Aorta (tissue), 5 donors: ENCODE data around the gene LGALS8. TPM values are rescaled to one million over a fixed set of nuclear protein-coding genes. Genes with fewer than 3 reads are reported as not detected.

ENCODE experiments used
- ATAC-seq: fragments of 200-7000 bp; cut with Tn5 transposase; one replicate; pipeline ENCODE4 v1.9.1; 2022; ENCODE audit warnings: moderate library complexity; ENCODE audit not compliant: low FRiP score
- DNase-seq, 2 donors: peaks; one replicate each; pipeline ENCODE4 v3.0.0-alpha.2; 2020
- H3K27ac ChIP-seq, 2 donors: one replicate each; pipeline ENCODE4 v1.5.1; 2013; ENCODE audit warnings: low read length in 2 of 2, mild to moderate bottlenecking in 2 of 2, moderate library complexity in 2 of 2, control low read depth in 1 of 2, inconsistent platforms in 1 of 2, low read depth in 1 of 2
- H3K27me3 ChIP-seq, 2 donors: one replicate each; pipeline ENCODE4 v1.6.1; 2013; ENCODE audit warnings: control low read depth in 1 of 2, low read length in 1 of 2, mild to moderate bottlenecking in 1 of 2, moderate library complexity in 1 of 2; ENCODE audit not compliant: insufficient read depth in 2 of 2, control insufficient read depth in 1 of 2
- H3K36me3 ChIP-seq, 2 donors: one replicate each; pipeline ENCODE4 v1.6.1; 2013; ENCODE audit warnings: control low read depth in 1 of 2, low read length in 1 of 2, mild to moderate bottlenecking in 1 of 2; ENCODE audit not compliant: insufficient read depth in 2 of 2, control insufficient read depth in 1 of 2
- H3K4me1 ChIP-seq, 2 donors: one replicate each; pipeline ENCODE4 v1.6.1; 2013; ENCODE audit warnings: low read length in 2 of 2, control low read depth in 1 of 2, mild to moderate bottlenecking in 1 of 2, moderate library complexity in 1 of 2; ENCODE audit not compliant: insufficient read depth in 2 of 2, control insufficient read depth in 1 of 2
- H3K4me3 ChIP-seq, 2 donors: one replicate each; pipeline ENCODE4 v1.5.1; 2013; ENCODE audit warnings: low read length in 2 of 2, control low read depth in 1 of 2, mild to moderate bottlenecking in 1 of 2
- H3K9me3 ChIP-seq: one replicate; pipeline ENCODE4 v1.6.1; 2013; ENCODE audit warnings: mild to moderate bottlenecking, low read length; ENCODE audit not compliant: control insufficient read depth
- WGBS, 2 donors: extraction: QIAGEN DNeasy Blood & Tissue Kit; methylation state at CpG; one replicate each; pipeline ENCODE4 v1.1.7; 2013; 5-methylcytosine and 5-hydroxymethylcytosine counted together
- intact Hi-C, 2 donors: fragments of 100-400 bp; cut with DNase I; formaldehyde crosslinking; loops; one replicate each; pipeline versions ENCODE4 v1.14.2 to v1.15.0; 2022
- polyA plus RNA-seq, 2 donors: library from polyadenylated mRNA; stranded (reverse); fragments of 200-250 nt; gene quantifications; one replicate each; pipeline ENCODE4 v1.2.3, GENCODE V29; 2013
- total RNA-seq, 2 donors: library from RNA; stranded (reverse); fragmentation: NEBNext Ultra II Directional; extraction: Animal tissue kit (Norgen Biotek cat#: 25700); gene quantifications; one replicate each; pipeline ENCODE4 v1.2.1, GENCODE V29; 2021
- donor health status: healthy with polysubstance abuse.
- donor health status: Bipolar disorder and iron deficiency.
- donor health status: DM: no; HTN: no; CAD: no.
- donor health status: DM: no; HTN: no; CAD: no.
- donor health status: DM: yes; HTN: yes; CAD: no.

The LGALS8 gene
- total and polyA plus RNA-seq, 4 donors: 13.6 to 75.5 (median 41.0) TPM

DNA sequence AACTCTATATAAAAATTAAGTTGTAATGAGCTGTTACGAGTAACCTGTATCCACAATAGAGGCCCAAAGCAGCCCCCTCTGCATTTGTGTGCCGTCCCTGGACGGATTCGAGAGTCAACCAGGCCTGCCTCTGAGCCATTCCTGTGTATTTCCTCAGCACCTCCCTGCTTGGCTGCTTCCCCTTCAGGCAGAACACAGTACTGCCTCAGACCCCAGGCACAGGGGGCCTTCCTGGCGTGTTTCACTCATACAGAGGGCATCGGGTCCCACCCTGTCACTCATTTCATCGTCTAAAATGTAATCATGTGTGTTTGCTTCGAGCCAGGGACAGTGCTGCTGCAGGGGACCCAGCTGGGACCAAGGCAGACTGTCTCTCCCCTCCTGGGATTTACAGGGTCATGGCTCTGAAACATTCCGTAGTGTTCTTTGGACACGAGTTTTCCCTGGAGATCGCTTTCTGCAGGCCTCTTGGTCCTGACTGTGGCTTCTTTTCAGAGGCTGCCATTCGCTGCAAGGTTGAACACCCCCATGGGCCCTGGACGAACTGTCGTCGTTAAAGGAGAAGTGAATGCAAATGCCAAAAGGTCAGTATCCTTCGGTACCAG lies 19.4 kb downstream of the LGALS8 start:
- Histone ChIP-seq H3K27me3 (no peaks in the 10 kb centered on the region), H3K4me1 (no peaks in the 10 kb centered on the region), H3K4me3 (no peak overlapping the region), H3K36me3 (peaks cover 5 to 14% of the 10 kb centered on the region in 2 donors), H3K9me3 (no peaks in the 10 kb centered on the region), H3K27ac (no peak overlapping the region)
- DNase-seq (no peak), ATAC-seq (no peak)
- intact Hi-C loops: no loop called here
- WGBS, 2 donors: 65 to 72% methylated on average over 16 of the region's 16 CpGs

DNA sequence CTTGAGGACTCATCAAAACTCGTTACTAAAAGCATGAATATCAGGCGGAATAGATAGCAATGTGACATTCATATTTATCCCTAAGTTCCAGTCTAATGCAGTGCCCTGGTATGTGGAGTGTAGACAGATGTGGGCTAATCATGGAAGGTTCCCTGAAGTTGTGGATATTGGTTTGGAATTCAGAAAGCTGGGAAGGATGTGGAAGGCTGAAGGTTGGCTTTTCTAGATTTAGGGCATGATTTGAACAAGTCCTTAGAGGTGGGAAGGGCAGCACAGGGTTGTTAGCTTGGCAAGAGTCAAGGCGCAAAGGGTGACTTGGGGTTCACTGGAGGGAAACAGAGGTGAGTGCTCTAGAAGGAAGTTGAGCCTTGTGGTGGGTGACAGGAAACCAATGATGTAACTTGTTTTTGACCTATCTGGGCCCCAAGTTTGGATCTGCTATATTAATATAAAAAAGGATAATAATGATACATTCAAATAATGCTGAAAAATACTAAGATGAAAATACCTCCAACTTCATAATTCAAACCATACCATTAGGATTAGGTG lies 21.9 kb downstream of the LGALS8 start:
- no peak for ATAC-seq
- DNase-seq: no peak
- Histone ChIP-seq H3K9me3 (no peaks in the 10 kb centered on the region), H3K27ac (no peak overlapping the region), H3K36me3 (peaks cover 5 to 10% of the 10 kb centered on the region in 2 donors), H3K27me3 (no peaks in the 10 kb centered on the region), H3K4me1 (no peaks in the 10 kb centered on the region), H3K4me3 (no peak overlapping the region)
- intact Hi-C loops: no loop called here
- WGBS, 2 donors: 69 to 76% methylated on average over 3 of the region's 3 CpGs

DNA sequence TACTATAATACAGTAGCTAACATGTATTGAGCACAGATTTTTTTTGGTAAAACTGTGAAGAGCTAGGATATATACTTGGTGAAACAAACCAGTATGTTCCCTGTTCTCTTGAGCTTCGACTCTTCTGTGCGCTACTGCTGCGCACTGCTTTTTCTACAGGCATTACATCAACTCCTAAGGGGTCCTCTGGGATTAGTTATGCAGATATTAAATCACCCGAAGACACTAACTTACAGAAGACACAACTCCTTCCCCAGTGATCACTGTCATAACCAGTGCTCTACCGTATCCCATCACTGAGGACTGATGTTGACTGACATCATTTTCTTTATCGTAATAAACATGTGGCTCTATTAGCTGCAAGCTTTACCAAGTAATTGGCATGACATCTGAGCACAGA lies 24.7 kb downstream of the LGALS8 start:
- DNase-seq (no peak), ATAC-seq (no peak)
- intact Hi-C loops: no loop called here
- no peak overlapping the region for H3K4me3 ChIP-seq
- H3K4me1 ChIP-seq: no peaks in the 10 kb centered on the region
- H3K27ac ChIP-seq: no peak overlapping the region
- 74 to 75% methylated on average over 6 of the region's 6 CpGs for WGBS, 2 donors
- no peaks in the 10 kb centered on the region for H3K27me3 ChIP-seq
- peaks cover 0 to 13% of the 10 kb centered on the region in 2 donors for H3K36me3 ChIP-seq
- H3K9me3 ChIP-seq: no peaks in the 10 kb centered on the region

DNA sequence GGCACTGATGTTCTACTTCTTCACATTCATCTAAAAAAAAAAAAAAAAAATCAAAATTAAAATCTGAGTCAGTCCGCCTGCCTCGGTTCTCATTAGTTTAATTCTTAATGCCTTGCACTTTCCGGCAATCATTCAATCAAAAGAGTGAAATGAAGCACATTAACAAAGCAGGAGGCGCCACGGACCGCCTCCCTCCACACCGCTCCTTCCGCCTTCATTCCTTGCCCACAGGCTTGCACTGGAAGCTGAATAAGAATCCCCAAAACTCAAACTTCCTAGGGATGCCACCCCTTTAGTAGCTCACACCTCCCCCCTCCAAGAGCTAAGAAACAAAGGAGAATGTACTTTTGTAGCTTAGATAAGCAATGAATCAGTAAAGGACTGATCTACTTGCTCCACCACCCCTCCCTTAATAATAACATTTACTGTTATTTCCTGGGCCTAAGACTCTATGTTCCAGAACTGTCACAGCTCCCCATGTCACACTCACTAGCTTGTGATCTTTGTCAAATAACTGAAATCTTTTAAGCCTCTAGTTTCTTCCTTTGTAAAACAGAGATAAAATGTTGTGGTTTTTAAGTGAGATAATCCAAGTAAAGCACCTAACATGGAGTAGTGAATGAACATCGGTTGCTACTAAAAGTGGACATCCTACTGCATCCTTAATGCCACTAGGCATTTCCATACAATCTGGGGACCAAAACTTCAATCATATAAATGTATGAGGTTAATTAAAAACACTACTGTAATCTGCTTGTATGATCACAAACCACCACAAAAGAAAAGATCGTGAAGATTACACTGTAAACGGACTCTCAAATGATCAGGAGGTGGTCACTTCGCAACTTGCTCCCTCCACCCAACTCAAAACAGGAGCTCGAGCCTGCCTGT lies 27.4 kb downstream of the LGALS8 start:
- DNase-seq (no peak), ATAC-seq (no peak)
- no peaks in the 10 kb centered on the region for H3K4me1 ChIP-seq
- no peak overlapping the region for H3K27ac ChIP-seq
- H3K27me3 ChIP-seq: no peaks in the 10 kb centered on the region
- 82 to 84% methylated on average over 13 of the region's 13 CpGs for WGBS, 2 donors
- intact Hi-C loops: no loop called here
- no peak overlapping the region for H3K4me3 ChIP-seq
- peaks cover 7 to 17% of the 10 kb centered on the region in 2 donors for H3K36me3 ChIP-seq
- no peaks in the 10 kb centered on the region for H3K9me3 ChIP-seq

- Histone ChIP-seq H3K4me3 (no peak overlapping the region), H3K4me1 (no peaks in the 10 kb centered on the region), H3K27me3 (no peaks in the 10 kb centered on the region), H3K27ac (no peak overlapping the region), H3K36me3 (peaks cover 11 to 15% of the 10 kb centered on the region in 2 donors), H3K9me3 (no peaks in the 10 kb centered on the region)
- DNase-seq (no peak), ATAC-seq (no peak)
- 81 to 83% methylated on average over 6 of the region's 6 CpGs for WGBS, 2 donors
- intact Hi-C loops: no loop called here
Observed at GRCh38 chr1:236552096-236552495, 28.3 kb downstream of the LGALS8 start.

- Histone ChIP-seq H3K9me3 (no peaks in the 10 kb centered on the region), H3K27ac (no peak overlapping the region), H3K4me3 (no peak overlapping the region), H3K36me3 (peaks cover 14 to 15% of the 10 kb centered on the region in 2 donors), H3K27me3 (no peaks in the 10 kb centered on the region), H3K4me1 (no peaks in the 10 kb centered on the region)
- WGBS, 2 donors: 25 to 43% methylated on average over 1 of the region's 1 CpG
- intact Hi-C loops: no loop called here
- DNase-seq (no peak), ATAC-seq (no peak)
Observed at GRCh38 chr1:236552901-236553300, 29.1 kb downstream of the LGALS8 start.

DNA sequence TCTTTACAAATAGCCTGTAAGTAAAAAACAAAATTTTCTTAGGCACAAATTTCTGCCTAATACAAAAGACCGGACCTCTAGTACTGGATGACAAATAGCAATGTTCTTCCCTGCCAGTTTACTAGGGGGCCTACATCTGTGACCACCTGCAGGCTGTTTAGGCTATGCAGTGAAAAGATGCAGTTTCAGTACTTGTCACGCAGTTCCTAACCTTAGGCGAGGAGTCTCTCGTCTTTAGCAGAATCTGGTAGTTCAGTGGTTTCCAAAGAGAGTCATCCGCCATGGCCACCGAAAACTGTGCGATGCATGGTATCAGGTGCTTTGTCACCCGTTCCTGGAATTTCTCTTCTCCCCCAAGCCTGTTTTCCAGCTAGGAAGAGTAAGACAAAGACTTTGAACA lies 29.6 kb downstream of the LGALS8 start:
- WGBS, 2 donors: 78 to 79% methylated on average over 8 of the region's 8 CpGs
- no peaks in the 10 kb centered on the region for H3K27me3 ChIP-seq
- H3K27ac ChIP-seq: no peak overlapping the region
- no peak for DNase-seq
- peaks cover 14 to 15% of the 10 kb centered on the region in 2 donors for H3K36me3 ChIP-seq
- ATAC-seq: no peak
- intact Hi-C loops: no loop called here
- H3K4me1 ChIP-seq: no peaks in the 10 kb centered on the region
- no peaks in the 10 kb centered on the region for H3K9me3 ChIP-seq
- no peak overlapping the region for H3K4me3 ChIP-seq

GRCh38 chr1:236556606-236557005 lies 32.8 kb downstream of the LGALS8 start:
- ATAC-seq: no peak
- Histone ChIP-seq H3K27ac (no peak overlapping the region), H3K36me3 (peaks cover 15 to 19% of the 10 kb centered on the region in 2 donors), H3K4me3 (no peak overlapping the region), H3K4me1 (no peaks in the 10 kb centered on the region), H3K27me3 (no peaks in the 10 kb centered on the region), H3K9me3 (no peaks in the 10 kb centered on the region)
- 90 to 93% methylated on average over 7 of the region's 7 CpGs for WGBS, 2 donors
- DNase-seq: no peak
- intact Hi-C loops: no loop called here
